DND-41 (cell line): Measurements from ENCODE around the gene GAS2L2.

Source experiments
- ATAC-seq: fragments of 200-7000 bp; cut with Tn5 transposase; 3 replicates; pipeline ENCODE4 v1.9.1; 2021; ENCODE audit warnings: low read depth; ENCODE audit not compliant: insufficient read depth
- DNase-seq: peaks from one replicate; pipeline ENCODE4 v3.0.0-alpha.2; 2020
- H2AFZ ChIP-seq: 2 replicates; pipeline ENCODE4 v1.6.0; 2012; ENCODE audit warnings: low read depth, low read length
- H3K27ac ChIP-seq: 2 replicates; pipeline ENCODE4 v1.5.1; 2012; ENCODE audit warnings: low read length, inconsistent platforms
- H3K27me3 ChIP-seq: fragments of 200-600 bp; sonication (generic); 2 replicates; pipeline ENCODE4 v1.6.0; 2012; ENCODE audit warnings: low read length, mild to moderate bottlenecking, inconsistent platforms; ENCODE audit not compliant: insufficient read depth, poor library complexity
- H3K36me3 ChIP-seq: 2 replicates; pipeline ENCODE4 v1.5.1; 2012; ENCODE audit warnings: low read length, inconsistent platforms; ENCODE audit not compliant: insufficient read depth
- H3K4me1 ChIP-seq: 2 replicates; pipeline ENCODE4 v1.5.1; 2012; ENCODE audit warnings: mild to moderate bottlenecking, low read length; ENCODE audit not compliant: insufficient read depth
- H3K4me2 ChIP-seq: 2 replicates; pipeline ENCODE4 v1.6.0; 2012; ENCODE audit warnings: mild to moderate bottlenecking, moderate library complexity, low read length, inconsistent platforms; ENCODE audit not compliant: insufficient read depth
- H3K4me3 ChIP-seq, 2 experiments: fragments of 200-600 bp in 1 of 2; shearing (Covaris generic) in 1 of 2; 2 replicates each; pipeline ENCODE4 v1.5.1; 2012 to 2016; ENCODE audit warnings: inconsistent platforms in 2 of 2, low read length in 2 of 2, mild to moderate bottlenecking in 2 of 2, low read depth in 1 of 2, moderate library complexity in 1 of 2
- H3K79me2 ChIP-seq: 2 replicates; pipeline ENCODE4 v1.6.0; 2012; ENCODE audit warnings: low read length, inconsistent platforms; ENCODE audit not compliant: insufficient read depth
- H3K9ac ChIP-seq: 2 replicates; pipeline ENCODE4 v1.6.0; 2012; ENCODE audit warnings: low read depth, mild to moderate bottlenecking, inconsistent platforms, low read length, moderate library complexity
- H3K9me3 ChIP-seq: 2 replicates; pipeline ENCODE4 v1.5.1; 2012; ENCODE audit warnings: low read length, moderate library complexity, mild to moderate bottlenecking, inconsistent platforms; ENCODE audit not compliant: insufficient read depth, severe bottlenecking
- H4K20me1 ChIP-seq: 2 replicates; pipeline ENCODE4 v1.6.0; 2012; ENCODE audit warnings: low read length; ENCODE audit not compliant: insufficient read depth
- CTCF ChIP-seq: IDR thresholded peaks from 2 replicates; pipeline ENCODE4 v1.5.1; 2012; ENCODE audit warnings: borderline replicate concordance, low read length, moderate library complexity, mild to moderate bottlenecking; ENCODE audit not compliant: poor library complexity, severe bottlenecking; ENCODE audit errors: extremely low read depth
- EZH2 ChIP-seq: IDR thresholded peaks from 3 replicates; pipeline ENCODE4 v1.6.1; 2012; ENCODE audit warnings: borderline replicate concordance, low read depth, mild to moderate bottlenecking, moderate library complexity, low read length, inconsistent platforms; ENCODE audit not compliant: severe bottlenecking

GAS2L2 gene

GRCh38 chr17:35745749-35746320 lies 7.2 kb downstream of the GAS2L2 start:
- H4K20me1 ChIP-seq: peaks cover 9% of the 10 kb centered on the region
- no peak overlapping the region for H3K4me2 ChIP-seq
- DNase-seq (no peak), ATAC-seq (no peak)
- H3K4me1 ChIP-seq: peaks cover 11% of the 10 kb centered on the region
- no peaks in the 10 kb centered on the region for H3K79me2 ChIP-seq
- no peak overlapping the region for H2AFZ ChIP-seq
- H3K36me3 ChIP-seq: no peaks in the 10 kb centered on the region
- H3K9me3 ChIP-seq: no peaks in the 10 kb centered on the region
- H3K4me3 ChIP-seq: no peak overlapping the region
- no peak overlapping the region for H3K9ac ChIP-seq
- no peak overlapping the region for H3K27ac ChIP-seq
- peaks cover 24% of the 10 kb centered on the region for H3K27me3 ChIP-seq
- TF ChIP-seq CTCF (no peak), EZH2 (no peak)

GRCh38 chr17:35745246-35745645 lies 7.8 kb downstream of the GAS2L2 start:
- no peak for DNase-seq
- H4K20me1 ChIP-seq: peaks cover 9% of the 10 kb centered on the region
- H3K27me3 ChIP-seq: peaks cover 18% of the 10 kb centered on the region
- H3K9me3 ChIP-seq: no peaks in the 10 kb centered on the region
- H2AFZ ChIP-seq: no peak overlapping the region
- no peak for ATAC-seq
- no peak overlapping the region for H3K4me3 ChIP-seq
- H3K4me1 ChIP-seq: peaks cover 6% of the 10 kb centered on the region
- no peak for TF ChIP-seq CTCF
- TF ChIP-seq EZH2: no peak
- no peak overlapping the region for H3K27ac ChIP-seq
- H3K9ac ChIP-seq: no peak overlapping the region
- no peak overlapping the region for H3K4me2 ChIP-seq
- no peaks in the 10 kb centered on the region for H3K79me2 ChIP-seq
- H3K36me3 ChIP-seq: no peaks in the 10 kb centered on the region

DNA sequence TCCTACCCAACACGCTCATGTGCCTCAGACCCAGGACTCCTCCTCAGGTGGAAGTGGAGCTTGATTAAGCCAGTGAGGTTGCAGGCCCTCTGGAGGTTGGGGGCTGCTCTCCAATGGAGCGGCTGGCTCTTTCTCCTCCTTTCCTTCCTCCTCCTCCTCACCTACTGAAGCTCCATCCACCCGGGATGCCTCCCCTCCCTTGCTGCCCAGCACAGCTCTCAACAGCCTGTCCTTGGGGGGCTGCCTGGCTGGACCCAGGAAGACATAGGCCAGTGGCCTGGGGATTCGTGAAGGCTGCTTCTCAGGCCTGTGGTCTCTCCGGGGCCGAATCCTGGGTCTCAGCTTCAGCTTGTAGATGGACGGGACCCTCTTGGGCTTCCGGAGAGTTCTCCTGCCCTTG lies 8.2 kb downstream of the GAS2L2 start:
- Histone ChIP-seq H3K4me2 (no peak overlapping the region), H3K4me3 (no peak overlapping the region), H3K27ac (no peak overlapping the region), H3K36me3 (no peaks in the 10 kb centered on the region), H4K20me1 (peaks cover 9% of the 10 kb centered on the region), H3K27me3 (peaks cover 14% of the 10 kb centered on the region), H3K9ac (no peak overlapping the region), H3K4me1 (peaks cover 2% of the 10 kb centered on the region), H3K9me3 (no peaks in the 10 kb centered on the region), H2AFZ (no peak overlapping the region), H3K79me2 (no peaks in the 10 kb centered on the region)
- ATAC-seq (no peak), DNase-seq (no peak)
- TF ChIP-seq CTCF: no peak
- no peak for TF ChIP-seq EZH2
